Breast epithelium (tissue), 3 donors: Measurements from ENCODE around the gene FICD.

ENCODE experiments used
- CTCF ChIP-seq, 3 donors: fragments of 450-650 bp; IDR thresholded peaks; one replicate each; pipeline ENCODE4 v1.5.1; 2016 to 2017; ENCODE audit warnings: antibody characterized with exemption in 3 of 3, mild to moderate bottlenecking in 3 of 3, moderate library complexity in 3 of 3
- POLR2A ChIP-seq: fragments of 450-650 bp; IDR thresholded peaks from one replicate; pipeline ENCODE4 v1.6.1; 2016; ENCODE audit warnings: antibody characterized with exemption, mild to moderate bottlenecking, moderate library complexity

- TF ChIP-seq CTCF (IDR thresholded peaks at IDR 0.05) (peak in 2 of 3 donors; percentile 63 to 77), POLR2A (no peak)
Measured at GRCh38 chr12:108563136-108563803, 48.2 kb downstream of the FICD start.
